Measurements from ENCODE around the gene MICAL1.

GRCh38 chr6:109465772-109466171 is 10.2 kb upstream of the MICAL1 start:
- TF ChIP-seq ZBTB40 (IDR thresholded peaks at IDR 0.05; ENCODE audit: borderline replicate concordance): no peak
- no peak for TF ChIP-seq JUND (IDR thresholded peaks at IDR 0.05; ENCODE audit: low read depth, low read length)
- TF ChIP-seq, protein P1, sequence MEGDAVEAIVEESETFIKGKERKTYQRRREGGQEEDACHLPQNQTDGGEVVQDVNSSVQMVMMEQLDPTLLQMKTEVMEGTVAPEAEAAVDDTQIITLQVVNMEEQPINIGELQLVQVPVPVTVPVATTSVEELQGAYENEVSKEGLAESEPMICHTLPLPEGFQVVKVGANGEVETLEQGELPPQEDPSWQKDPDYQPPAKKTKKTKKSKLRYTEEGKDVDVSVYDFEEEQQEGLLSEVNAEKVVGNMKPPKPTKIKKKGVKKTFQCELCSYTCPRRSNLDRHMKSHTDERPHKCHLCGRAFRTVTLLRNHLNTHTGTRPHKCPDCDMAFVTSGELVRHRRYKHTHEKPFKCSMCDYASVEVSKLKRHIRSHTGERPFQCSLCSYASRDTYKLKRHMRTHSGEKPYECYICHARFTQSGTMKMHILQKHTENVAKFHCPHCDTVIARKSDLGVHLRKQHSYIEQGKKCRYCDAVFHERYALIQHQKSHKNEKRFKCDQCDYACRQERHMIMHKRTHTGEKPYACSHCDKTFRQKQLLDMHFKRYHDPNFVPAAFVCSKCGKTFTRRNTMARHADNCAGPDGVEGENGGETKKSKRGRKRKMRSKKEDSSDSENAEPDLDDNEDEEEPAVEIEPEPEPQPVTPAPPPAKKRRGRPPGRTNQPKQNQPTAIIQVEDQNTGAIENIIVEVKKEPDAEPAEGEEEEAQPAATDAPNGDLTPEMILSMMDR (IDR thresholded peaks at IDR 0.05 in 2 of 3, conservative IDR thresholded peaks at IDR 0.05 in 1 of 3; ENCODE audit: control insufficient read depth in 2 of 3, extremely low read depth in 1 of 3, insufficient read depth in 1 of 3, low read depth in 3 of 3, low read length in 3 of 3): no peak
- TF ChIP-seq ZSCAN29 (IDR thresholded peaks at IDR 0.05): no peak
- no peak for TF ChIP-seq ATF7 (IDR thresholded peaks at IDR 0.05; ENCODE audit: low read depth)
- no peak for TF ChIP-seq CBFB (IDR thresholded peaks at IDR 0.05; ENCODE audit: low read depth)
- TF ChIP-seq NR2C2 (IDR thresholded peaks at IDR 0.05; ENCODE audit: borderline replicate concordance, control insufficient read depth, insufficient read length, low read depth): no peak
- no peak for TF ChIP-seq BRCA1 (IDR thresholded peaks at IDR 0.05; ENCODE audit: low read depth, low read length)

Measured in GM12878 (cell line).